ENCODE results near the gene PDZD2. TPM values are rescaled to one million over a fixed set of nuclear protein-coding genes. Genes with fewer than 3 reads are reported as not detected.

PDZD2 gene
- total and polyA plus RNA-seq, 2 experiments from 2014 or later, result 8.3 to 16.9 TPM

DNA sequence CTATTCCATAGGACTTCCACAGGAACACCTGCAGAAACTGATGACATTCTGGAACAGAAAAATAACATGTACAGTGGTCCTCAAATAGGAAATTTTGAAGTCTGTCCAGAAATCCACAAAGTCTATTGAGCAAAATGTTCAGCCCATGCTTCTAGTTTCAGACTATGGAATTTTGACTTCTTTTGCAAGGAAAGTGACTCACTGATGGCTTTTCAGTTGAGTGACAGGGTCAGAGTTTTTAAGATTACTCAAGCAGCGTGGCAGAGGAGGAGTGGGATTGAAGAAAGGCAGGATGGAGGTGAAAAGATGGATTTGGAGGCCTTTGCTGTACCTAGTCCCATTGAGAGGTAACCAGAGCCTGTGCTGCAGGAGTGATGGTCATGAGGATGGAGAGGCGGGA is 383.7 kb downstream of the PDZD2 start:
- no peak for ATAC-seq
- TF ChIP-seq JUNB (IDR thresholded peaks at IDR 0.05; ENCODE audit: unreplicated experiment), result no peak
- Histone ChIP-seq H3F3A (replicated peaks; ENCODE audit: low read depth) (no peaks in the 10 kb centered on the region), H3K4me3 (no peak overlapping the region), H3K4me1 (ENCODE audit: insufficient read depth) (peaks cover 14% of the 10 kb centered on the region), H3K9me2 (ENCODE audit: insufficient read depth) (no peaks in the 10 kb centered on the region), H3K27me3 (ENCODE audit: insufficient read depth) (no peaks in the 10 kb centered on the region), H3K79me2 (replicated peaks; ENCODE audit: insufficient read depth) (no peaks in the 10 kb centered on the region), H4K20me1 (replicated peaks; ENCODE audit: insufficient read depth) (no peaks in the 10 kb centered on the region), H3K4me2 (no peak overlapping the region), H2AFZ (no peak overlapping the region), H3K27ac (ENCODE audit: low read depth) (no peak overlapping the region), H3K36me3 (ENCODE audit: insufficient read depth) (no peaks in the 10 kb centered on the region)
- Mint-ChIP-seq H3K4me1 (peaks cover 24% of the 10 kb centered on the region), H3K27ac (no peak overlapping the region), H3K4me3 (no peak overlapping the region), H3K27me3 (ENCODE audit: insufficient read depth, low read depth, poor library complexity) (peaks cover 4% of the 10 kb centered on the region), H3K9me3 (no peaks in the 10 kb centered on the region), H3K36me3 (ENCODE audit: low read depth) (no peaks in the 10 kb centered on the region)
- no peak for DNase-seq (ENCODE audit: low spot score)

DNA sequence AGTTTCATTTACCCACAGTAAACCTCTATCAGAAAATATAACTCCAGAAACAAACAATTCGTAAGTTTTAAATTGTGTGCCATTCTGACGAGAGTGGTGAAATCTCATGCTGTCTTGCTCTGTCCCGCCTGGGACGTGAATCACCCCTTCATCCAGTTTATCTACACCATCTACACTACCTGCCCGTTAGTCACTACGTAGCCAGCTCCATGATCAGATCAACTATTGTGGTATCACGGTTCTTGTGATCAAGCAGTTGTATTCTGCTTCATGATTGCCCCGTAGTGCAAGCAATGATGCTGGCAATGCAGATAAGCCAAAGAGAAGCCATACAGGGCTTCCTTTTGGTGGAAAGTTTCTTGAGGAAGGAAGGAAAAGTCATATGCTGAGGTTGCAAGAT is 384.9 kb downstream of the PDZD2 start:
- H3K4me1 Mint-ChIP-seq, result peaks cover 18% of the 10 kb centered on the region
- no peak overlapping the region for H3K4me3 Mint-ChIP-seq
- Histone ChIP-seq H3K4me2 (no peak overlapping the region), H3K4me3 (no peak overlapping the region), H4K20me1 (replicated peaks; ENCODE audit: insufficient read depth) (no peaks in the 10 kb centered on the region), H3K27ac (ENCODE audit: low read depth) (no peak overlapping the region), H3K27me3 (ENCODE audit: insufficient read depth) (no peaks in the 10 kb centered on the region), H3F3A (replicated peaks; ENCODE audit: low read depth) (no peaks in the 10 kb centered on the region), H3K36me3 (ENCODE audit: insufficient read depth) (no peaks in the 10 kb centered on the region), H3K9me2 (ENCODE audit: insufficient read depth) (no peaks in the 10 kb centered on the region), H3K4me1 (ENCODE audit: insufficient read depth) (peaks cover 15% of the 10 kb centered on the region), H2AFZ (no peak overlapping the region), H3K79me2 (replicated peaks; ENCODE audit: insufficient read depth) (no peaks in the 10 kb centered on the region)
- H3K27ac Mint-ChIP-seq, result no peak overlapping the region
- ATAC-seq, result no peak
- peaks cover 3% of the 10 kb centered on the region for H3K27me3 Mint-ChIP-seq (ENCODE audit: insufficient read depth, low read depth, poor library complexity)
- H3K9me3 Mint-ChIP-seq, result no peaks in the 10 kb centered on the region
- TF ChIP-seq ZNF114 (CRISPR knock-in tag; IDR thresholded peaks at IDR 0.05), result no peak
- no peaks in the 10 kb centered on the region for H3K36me3 Mint-ChIP-seq (ENCODE audit: low read depth)
- DNase-seq (ENCODE audit: low spot score), result no peak

DNA sequence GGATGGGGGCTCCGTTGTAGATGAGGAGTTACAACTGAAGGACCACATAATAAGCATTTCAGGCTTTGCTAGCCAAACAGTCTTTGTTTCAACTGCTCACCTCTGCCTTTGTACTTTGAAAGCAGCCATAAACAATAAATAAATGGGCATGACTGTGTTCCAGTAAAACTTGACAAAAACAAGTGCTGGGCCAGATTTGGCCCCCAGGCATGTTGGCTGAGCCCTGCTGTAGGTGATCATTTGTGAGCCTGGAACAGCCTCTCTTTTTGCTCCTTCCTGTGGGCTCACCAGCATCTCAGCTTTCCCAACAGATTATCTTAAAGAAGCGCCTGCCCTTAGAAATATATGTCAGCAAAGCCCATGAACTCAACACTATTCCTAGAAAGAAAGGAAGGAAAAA is 385.8 kb downstream of the PDZD2 start:
- no peaks in the 10 kb centered on the region; the same call in 2 of the 3 replicates for H3K36me3 Mint-ChIP-seq (ENCODE audit: low read depth)
- Histone ChIP-seq H3K36me3 (ENCODE audit: insufficient read depth) (no peaks in the 10 kb centered on the region), H3K4me2 (no peak overlapping the region), H3K27me3 (ENCODE audit: insufficient read depth) (no peaks in the 10 kb centered on the region), H3K27ac (ENCODE audit: low read depth) (no peak overlapping the region), H2AFZ (no peak overlapping the region), H4K20me1 (replicated peaks; ENCODE audit: insufficient read depth) (no peaks in the 10 kb centered on the region), H3K4me3 (no peak overlapping the region), H3K79me2 (replicated peaks; ENCODE audit: insufficient read depth) (no peaks in the 10 kb centered on the region), H3K4me1 (ENCODE audit: insufficient read depth) (peaks cover 20% of the 10 kb centered on the region), H3K9me2 (ENCODE audit: insufficient read depth) (no peaks in the 10 kb centered on the region), H3F3A (replicated peaks; ENCODE audit: low read depth) (no peaks in the 10 kb centered on the region)
- no peak for ATAC-seq
- peaks cover 20% of the 10 kb centered on the region for H3K4me1 Mint-ChIP-seq
- H3K4me3 Mint-ChIP-seq, result no peak overlapping the region
- H3K27ac Mint-ChIP-seq, result no peak overlapping the region
- H3K9me3 Mint-ChIP-seq, result no peaks in the 10 kb centered on the region
- DNase-seq (ENCODE audit: low spot score), result no peak
- peaks cover 3% of the 10 kb centered on the region for H3K27me3 Mint-ChIP-seq (ENCODE audit: insufficient read depth, low read depth, poor library complexity)
- no peak for TF ChIP-seq STAT1 (IDR thresholded peaks at IDR 0.05; ENCODE audit: unreplicated experiment)
- no peak for TF ChIP-seq ZNF331 (CRISPR knock-in tag; IDR thresholded peaks at IDR 0.05; ENCODE audit: low read depth)
- no peak for TF ChIP-seq POLR2AphosphoS5 (IDR thresholded peaks at IDR 0.05; ENCODE audit: low read depth)
- TF ChIP-seq, protein P1, sequence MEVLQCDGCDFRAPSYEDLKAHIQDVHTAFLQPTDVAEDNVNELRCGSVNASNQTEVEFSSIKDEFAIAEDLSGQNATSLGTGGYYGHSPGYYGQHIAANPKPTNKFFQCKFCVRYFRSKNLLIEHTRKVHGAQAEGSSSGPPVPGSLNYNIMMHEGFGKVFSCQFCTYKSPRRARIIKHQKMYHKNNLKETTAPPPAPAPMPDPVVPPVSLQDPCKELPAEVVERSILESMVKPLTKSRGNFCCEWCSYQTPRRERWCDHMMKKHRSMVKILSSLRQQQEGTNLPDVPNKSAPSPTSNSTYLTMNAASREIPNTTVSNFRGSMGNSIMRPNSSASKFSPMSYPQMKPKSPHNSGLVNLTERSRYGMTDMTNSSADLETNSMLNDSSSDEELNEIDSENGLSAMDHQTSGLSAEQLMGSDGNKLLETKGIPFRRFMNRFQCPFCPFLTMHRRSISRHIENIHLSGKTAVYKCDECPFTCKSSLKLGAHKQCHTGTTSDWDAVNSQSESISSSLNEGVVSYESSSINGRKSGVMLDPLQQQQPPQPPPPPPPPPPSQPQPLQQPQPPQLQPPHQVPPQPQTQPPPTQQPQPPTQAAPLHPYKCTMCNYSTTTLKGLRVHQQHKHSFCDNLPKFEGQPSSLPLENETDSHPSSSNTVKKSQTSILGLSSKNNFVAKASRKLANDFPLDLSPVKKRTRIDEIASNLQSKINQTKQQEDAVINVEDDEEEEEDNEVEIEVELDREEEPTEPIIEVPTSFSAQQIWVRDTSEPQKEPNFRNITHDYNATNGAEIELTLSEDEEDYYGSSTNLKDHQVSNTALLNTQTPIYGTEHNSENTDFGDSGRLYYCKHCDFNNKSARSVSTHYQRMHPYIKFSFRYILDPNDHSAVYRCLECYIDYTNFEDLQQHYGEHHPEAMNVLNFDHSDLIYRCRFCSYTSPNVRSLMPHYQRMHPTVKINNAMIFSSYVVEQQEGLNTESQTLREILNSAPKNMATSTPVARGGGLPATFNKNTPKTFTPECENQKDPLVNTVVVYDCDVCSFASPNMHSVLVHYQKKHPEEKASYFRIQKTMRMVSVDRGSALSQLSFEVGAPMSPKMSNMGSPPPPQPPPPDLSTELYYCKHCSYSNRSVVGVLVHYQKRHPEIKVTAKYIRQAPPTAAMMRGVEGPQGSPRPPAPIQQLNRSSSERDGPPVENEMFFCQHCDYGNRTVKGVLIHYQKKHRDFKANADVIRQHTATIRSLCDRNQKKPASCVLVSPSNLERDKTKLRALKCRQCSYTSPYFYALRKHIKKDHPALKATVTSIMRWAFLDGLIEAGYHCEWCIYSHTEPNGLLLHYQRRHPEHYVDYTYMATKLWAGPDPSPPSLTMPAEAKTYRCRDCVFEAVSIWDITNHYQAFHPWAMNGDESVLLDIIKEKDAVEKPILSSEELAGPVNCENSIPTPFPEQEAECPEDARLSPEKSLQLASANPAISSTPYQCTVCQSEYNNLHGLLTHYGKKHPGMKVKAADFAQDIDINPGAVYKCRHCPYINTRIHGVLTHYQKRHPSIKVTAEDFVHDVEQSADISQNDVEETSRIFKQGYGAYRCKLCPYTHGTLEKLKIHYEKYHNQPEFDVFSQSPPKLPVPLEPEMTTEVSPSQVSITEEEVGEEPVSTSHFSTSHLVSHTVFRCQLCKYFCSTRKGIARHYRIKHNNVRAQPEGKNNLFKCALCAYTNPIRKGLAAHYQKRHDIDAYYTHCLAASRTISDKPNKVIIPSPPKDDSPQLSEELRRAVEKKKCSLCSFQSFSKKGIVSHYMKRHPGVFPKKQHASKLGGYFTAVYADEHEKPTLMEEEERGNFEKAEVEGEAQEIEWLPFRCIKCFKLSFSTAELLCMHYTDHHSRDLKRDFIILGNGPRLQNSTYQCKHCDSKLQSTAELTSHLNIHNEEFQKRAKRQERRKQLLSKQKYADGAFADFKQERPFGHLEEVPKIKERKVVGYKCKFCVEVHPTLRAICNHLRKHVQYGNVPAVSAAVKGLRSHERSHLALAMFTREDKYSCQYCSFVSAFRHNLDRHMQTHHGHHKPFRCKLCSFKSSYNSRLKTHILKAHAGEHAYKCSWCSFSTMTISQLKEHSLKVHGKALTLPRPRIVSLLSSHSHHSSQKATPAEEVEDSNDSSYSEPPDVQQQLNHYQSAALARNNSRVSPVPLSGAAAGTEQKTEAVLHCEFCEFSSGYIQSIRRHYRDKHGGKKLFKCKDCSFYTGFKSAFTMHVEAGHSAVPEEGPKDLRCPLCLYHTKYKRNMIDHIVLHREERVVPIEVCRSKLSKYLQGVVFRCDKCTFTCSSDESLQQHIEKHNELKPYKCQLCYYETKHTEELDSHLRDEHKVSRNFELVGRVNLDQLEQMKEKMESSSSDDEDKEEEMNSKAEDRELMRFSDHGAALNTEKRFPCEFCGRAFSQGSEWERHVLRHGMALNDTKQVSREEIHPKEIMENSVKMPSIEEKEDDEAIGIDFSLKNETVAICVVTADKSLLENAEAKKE (CRISPR knock-in tag; IDR thresholded peaks at IDR 0.05), result no peak
- no peak for TF ChIP-seq EZH2 (IDR thresholded peaks at IDR 0.05; ENCODE audit: low read depth, unreplicated experiment)
- TF ChIP-seq, protein P2, sequence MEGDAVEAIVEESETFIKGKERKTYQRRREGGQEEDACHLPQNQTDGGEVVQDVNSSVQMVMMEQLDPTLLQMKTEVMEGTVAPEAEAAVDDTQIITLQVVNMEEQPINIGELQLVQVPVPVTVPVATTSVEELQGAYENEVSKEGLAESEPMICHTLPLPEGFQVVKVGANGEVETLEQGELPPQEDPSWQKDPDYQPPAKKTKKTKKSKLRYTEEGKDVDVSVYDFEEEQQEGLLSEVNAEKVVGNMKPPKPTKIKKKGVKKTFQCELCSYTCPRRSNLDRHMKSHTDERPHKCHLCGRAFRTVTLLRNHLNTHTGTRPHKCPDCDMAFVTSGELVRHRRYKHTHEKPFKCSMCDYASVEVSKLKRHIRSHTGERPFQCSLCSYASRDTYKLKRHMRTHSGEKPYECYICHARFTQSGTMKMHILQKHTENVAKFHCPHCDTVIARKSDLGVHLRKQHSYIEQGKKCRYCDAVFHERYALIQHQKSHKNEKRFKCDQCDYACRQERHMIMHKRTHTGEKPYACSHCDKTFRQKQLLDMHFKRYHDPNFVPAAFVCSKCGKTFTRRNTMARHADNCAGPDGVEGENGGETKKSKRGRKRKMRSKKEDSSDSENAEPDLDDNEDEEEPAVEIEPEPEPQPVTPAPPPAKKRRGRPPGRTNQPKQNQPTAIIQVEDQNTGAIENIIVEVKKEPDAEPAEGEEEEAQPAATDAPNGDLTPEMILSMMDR (conservative IDR thresholded peaks at IDR 0.05; ENCODE audit: low read depth in 2 of 2), result no peak
- no peak for TF ChIP-seq NANOG (IDR thresholded peaks at IDR 0.05; ENCODE audit: borderline replicate concordance)

Data from GM23338 (cell line).